Stimulated activated CD4-positive, alpha-beta T cell treated with anti-CD3 and anti-CD28 coated beads, Interleukin-12 subunit alpha, Interleukin-12 subunit beta, amount 100 ng/mL, for 24 hours (primary cell): Measurements from ENCODE around the gene BRIP1.
"Not testable (repeated sequence)": the region's sequence is repeated elsewhere in the genome, so short reads cannot be mapped to it uniquely, and the experiment has no call there.

Experiments
- DNase-seq, 2 experiments: peaks; one replicate each; pipeline ENCODE4 v3.0.0-alpha.2; 2020; ENCODE audit warnings: low read depth in 2 of 2

BRIP1 gene

GRCh38 chr17:61799812-61800484 lies 63.4 kb downstream of the BRIP1 start:
- no peak for DNase-seq

- no peak for DNase-seq
These were observed 66.0 kb downstream of the BRIP1 start for GRCh38 chr17:61797283-61797682.

- DNase-seq: no peak
These were observed 67.8 kb downstream of the BRIP1 start for GRCh38 chr17:61795546-61795945.

GRCh38 chr17:61794792-61795191 lies 68.5 kb downstream of the BRIP1 start:
- no peak for DNase-seq

GRCh38 chr17:61794242-61794641 lies 69.1 kb downstream of the BRIP1 start:
- DNase-seq: no peak

- DNase-seq: no peak
These were observed 69.8 kb downstream of the BRIP1 start for GRCh38 chr17:61793565-61793964.

- DNase-seq: no peak
These were observed 73.5 kb downstream of the BRIP1 start for GRCh38 chr17:61789872-61790271.

- DNase-seq: no peak
These were observed 77.2 kb downstream of the BRIP1 start for GRCh38 chr17:61786088-61786487.

- no peak for DNase-seq
These were observed 78.8 kb downstream of the BRIP1 start for GRCh38 chr17:61784510-61784909.

GRCh38 chr17:61783556-61784304 lies 79.6 kb downstream of the BRIP1 start:
- no peak for DNase-seq

GRCh38 chr17:61783120-61783519 lies 80.2 kb downstream of the BRIP1 start:
- DNase-seq: no peak

- DNase-seq: no peak
These were observed 80.6 kb downstream of the BRIP1 start for GRCh38 chr17:61782683-61783082.

- DNase-seq: no peak
These were observed 88.0 kb downstream of the BRIP1 start for GRCh38 chr17:61775364-61775763.

- DNase-seq: no peak
These were observed 88.6 kb downstream of the BRIP1 start for GRCh38 chr17:61774724-61775123.

- DNase-seq: not testable (repeated sequence)
These were observed 89.2 kb downstream of the BRIP1 start for GRCh38 chr17:61774087-61774486.

- no peak for DNase-seq
These were observed 92.4 kb downstream of the BRIP1 start for GRCh38 chr17:61770752-61771533.

- no peak for DNase-seq
These were observed 93.3 kb downstream of the BRIP1 start for GRCh38 chr17:61770043-61770442.

- no peak for DNase-seq
These were observed 94.9 kb downstream of the BRIP1 start for GRCh38 chr17:61768405-61768804.

GRCh38 chr17:61766520-61766919 lies 96.8 kb downstream of the BRIP1 start:
- DNase-seq: no peak

- no peak for DNase-seq
These were observed 98.5 kb downstream of the BRIP1 start for GRCh38 chr17:61764846-61765245.

- DNase-seq: no peak
These were observed 101.5 kb downstream of the BRIP1 start for GRCh38 chr17:61761827-61762226.

GRCh38 chr17:61759362-61759761 lies 104.0 kb downstream of the BRIP1 start:
- DNase-seq: no peak

GRCh38 chr17:61758430-61758829 lies 104.9 kb downstream of the BRIP1 start:
- no peak for DNase-seq
